ENCODE measurements around the gene HILPDA. TPM values are rescaled to one million over a fixed set of nuclear protein-coding genes. Genes with fewer than 3 reads are reported as not detected.
A peak's percentile ranks its signal among the peaks of the same experiment; 100 is the strongest.
"Not testable (repeated sequence)": the region's sequence is repeated elsewhere in the genome, so short reads cannot be mapped to it uniquely, and the experiment has no call there.

HILPDA gene
- total and polyA plus RNA-seq, 2 experiments from 2014 or later = 38.5 to 57.5 TPM

DNA sequence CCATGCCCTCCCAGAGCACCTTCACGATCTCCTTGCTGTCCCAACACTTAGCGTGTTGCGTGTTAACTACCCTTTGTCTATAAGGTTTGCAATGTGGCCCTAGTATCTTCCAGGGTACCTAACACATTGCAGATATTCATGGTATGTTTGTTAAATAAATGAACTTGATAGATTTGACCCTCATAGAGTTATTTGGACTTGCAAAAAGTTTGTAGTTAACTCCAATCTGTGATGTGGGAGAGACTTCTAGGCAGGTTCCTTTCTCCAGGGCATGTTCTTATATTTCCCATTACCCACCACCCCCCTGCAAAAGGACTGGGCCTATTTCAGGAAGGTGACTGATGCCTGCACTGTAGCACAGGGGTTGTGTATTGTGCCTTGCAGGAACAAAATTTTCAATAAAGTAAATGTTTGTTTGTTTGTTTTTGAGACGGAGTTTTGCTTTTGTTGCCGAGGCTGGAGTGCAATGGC lies 612 bp downstream of the HILPDA start (continued):
- TF ChIP-seq, protein P1, sequence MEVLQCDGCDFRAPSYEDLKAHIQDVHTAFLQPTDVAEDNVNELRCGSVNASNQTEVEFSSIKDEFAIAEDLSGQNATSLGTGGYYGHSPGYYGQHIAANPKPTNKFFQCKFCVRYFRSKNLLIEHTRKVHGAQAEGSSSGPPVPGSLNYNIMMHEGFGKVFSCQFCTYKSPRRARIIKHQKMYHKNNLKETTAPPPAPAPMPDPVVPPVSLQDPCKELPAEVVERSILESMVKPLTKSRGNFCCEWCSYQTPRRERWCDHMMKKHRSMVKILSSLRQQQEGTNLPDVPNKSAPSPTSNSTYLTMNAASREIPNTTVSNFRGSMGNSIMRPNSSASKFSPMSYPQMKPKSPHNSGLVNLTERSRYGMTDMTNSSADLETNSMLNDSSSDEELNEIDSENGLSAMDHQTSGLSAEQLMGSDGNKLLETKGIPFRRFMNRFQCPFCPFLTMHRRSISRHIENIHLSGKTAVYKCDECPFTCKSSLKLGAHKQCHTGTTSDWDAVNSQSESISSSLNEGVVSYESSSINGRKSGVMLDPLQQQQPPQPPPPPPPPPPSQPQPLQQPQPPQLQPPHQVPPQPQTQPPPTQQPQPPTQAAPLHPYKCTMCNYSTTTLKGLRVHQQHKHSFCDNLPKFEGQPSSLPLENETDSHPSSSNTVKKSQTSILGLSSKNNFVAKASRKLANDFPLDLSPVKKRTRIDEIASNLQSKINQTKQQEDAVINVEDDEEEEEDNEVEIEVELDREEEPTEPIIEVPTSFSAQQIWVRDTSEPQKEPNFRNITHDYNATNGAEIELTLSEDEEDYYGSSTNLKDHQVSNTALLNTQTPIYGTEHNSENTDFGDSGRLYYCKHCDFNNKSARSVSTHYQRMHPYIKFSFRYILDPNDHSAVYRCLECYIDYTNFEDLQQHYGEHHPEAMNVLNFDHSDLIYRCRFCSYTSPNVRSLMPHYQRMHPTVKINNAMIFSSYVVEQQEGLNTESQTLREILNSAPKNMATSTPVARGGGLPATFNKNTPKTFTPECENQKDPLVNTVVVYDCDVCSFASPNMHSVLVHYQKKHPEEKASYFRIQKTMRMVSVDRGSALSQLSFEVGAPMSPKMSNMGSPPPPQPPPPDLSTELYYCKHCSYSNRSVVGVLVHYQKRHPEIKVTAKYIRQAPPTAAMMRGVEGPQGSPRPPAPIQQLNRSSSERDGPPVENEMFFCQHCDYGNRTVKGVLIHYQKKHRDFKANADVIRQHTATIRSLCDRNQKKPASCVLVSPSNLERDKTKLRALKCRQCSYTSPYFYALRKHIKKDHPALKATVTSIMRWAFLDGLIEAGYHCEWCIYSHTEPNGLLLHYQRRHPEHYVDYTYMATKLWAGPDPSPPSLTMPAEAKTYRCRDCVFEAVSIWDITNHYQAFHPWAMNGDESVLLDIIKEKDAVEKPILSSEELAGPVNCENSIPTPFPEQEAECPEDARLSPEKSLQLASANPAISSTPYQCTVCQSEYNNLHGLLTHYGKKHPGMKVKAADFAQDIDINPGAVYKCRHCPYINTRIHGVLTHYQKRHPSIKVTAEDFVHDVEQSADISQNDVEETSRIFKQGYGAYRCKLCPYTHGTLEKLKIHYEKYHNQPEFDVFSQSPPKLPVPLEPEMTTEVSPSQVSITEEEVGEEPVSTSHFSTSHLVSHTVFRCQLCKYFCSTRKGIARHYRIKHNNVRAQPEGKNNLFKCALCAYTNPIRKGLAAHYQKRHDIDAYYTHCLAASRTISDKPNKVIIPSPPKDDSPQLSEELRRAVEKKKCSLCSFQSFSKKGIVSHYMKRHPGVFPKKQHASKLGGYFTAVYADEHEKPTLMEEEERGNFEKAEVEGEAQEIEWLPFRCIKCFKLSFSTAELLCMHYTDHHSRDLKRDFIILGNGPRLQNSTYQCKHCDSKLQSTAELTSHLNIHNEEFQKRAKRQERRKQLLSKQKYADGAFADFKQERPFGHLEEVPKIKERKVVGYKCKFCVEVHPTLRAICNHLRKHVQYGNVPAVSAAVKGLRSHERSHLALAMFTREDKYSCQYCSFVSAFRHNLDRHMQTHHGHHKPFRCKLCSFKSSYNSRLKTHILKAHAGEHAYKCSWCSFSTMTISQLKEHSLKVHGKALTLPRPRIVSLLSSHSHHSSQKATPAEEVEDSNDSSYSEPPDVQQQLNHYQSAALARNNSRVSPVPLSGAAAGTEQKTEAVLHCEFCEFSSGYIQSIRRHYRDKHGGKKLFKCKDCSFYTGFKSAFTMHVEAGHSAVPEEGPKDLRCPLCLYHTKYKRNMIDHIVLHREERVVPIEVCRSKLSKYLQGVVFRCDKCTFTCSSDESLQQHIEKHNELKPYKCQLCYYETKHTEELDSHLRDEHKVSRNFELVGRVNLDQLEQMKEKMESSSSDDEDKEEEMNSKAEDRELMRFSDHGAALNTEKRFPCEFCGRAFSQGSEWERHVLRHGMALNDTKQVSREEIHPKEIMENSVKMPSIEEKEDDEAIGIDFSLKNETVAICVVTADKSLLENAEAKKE (CRISPR knock-in tag; IDR thresholded peaks at IDR 0.05) = no peak

DNA sequence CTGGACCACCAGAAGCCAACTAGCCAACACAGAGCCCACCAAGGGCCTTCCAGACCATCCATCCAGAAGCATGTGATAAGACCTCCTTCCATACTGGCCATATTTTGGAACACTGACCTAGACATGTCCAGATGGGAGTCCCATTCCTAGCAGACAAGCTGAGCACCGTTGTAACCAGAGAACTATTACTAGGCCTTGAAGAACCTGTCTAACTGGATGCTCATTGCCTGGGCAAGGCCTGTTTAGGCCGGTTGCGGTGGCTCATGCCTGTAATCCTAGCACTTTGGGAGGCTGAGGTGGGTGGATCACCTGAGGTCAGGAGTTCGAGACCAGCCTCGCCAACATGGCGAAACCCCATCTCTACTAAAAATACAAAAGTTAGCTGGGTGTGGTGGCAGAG lies 1.7 kb downstream of the HILPDA start:
- Histone ChIP-seq H4K20me1 (replicated peaks; ENCODE audit: insufficient read depth) (peaks cover 12% of the 10 kb centered on the region), H3K4me2 (peak overlapping the region; percentile 98), H3K4me1 (ENCODE audit: insufficient read depth) (peaks cover 42% of the 10 kb centered on the region), H3K79me2 (replicated peaks; ENCODE audit: insufficient read depth) (peaks cover 44% of the 10 kb centered on the region), H3K4me3 (peak overlapping the region; percentile 99; the same call in 1 of the 2 replicates)
- not testable (repeated sequence) for H3K27ac Mint-ChIP-seq; H3K27ac ChIP-seq (ENCODE audit: low read depth); H3K9me3 Mint-ChIP-seq; H3F3A ChIP-seq (replicated peaks; ENCODE audit: low read depth); DNase-seq (ENCODE audit: low spot score); H3K9me2 ChIP-seq (ENCODE audit: insufficient read depth); H2AFZ ChIP-seq; H3K27me3 ChIP-seq (ENCODE audit: insufficient read depth); H3K36me3 ChIP-seq (ENCODE audit: insufficient read depth); ATAC-seq
- Mint-ChIP-seq H3K4me3 (peak overlapping the region; percentile 93), H3K36me3 (ENCODE audit: low read depth) (peaks cover 31% of the 10 kb centered on the region), H3K27me3 (ENCODE audit: insufficient read depth, low read depth, poor library complexity) (peaks cover 22% of the 10 kb centered on the region), H3K4me1 (peaks cover 42% of the 10 kb centered on the region)

DNA sequence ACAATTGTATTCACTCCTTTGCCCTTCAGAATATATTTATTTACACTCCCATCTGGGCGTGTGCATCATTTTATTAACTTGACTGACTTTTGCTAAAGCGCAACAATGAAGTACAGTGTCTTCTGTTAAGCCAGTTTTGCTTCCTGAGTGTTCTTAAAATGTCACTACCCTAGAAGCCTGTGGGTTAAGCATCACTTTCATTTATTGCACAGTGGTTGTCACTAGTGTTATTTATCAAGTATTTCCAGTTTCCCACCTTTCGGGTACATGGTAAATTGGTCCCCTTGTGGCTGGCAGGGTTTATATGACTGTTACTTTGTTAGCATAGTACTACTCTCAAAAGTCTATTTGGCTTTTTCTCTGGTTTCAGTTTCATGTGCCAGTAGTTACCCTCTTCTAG lies 3.3 kb downstream of the HILPDA start:
- Mint-ChIP-seq H3K4me1 (peaks cover 36% of the 10 kb centered on the region), H3K27me3 (ENCODE audit: insufficient read depth, low read depth, poor library complexity) (peaks cover 20% of the 10 kb centered on the region), H3K36me3 (ENCODE audit: low read depth) (peaks cover 43% of the 10 kb centered on the region), H3K27ac (no peak overlapping the region), H3K9me3 (peaks cover 9% of the 10 kb centered on the region), H3K4me3 (no peak overlapping the region)
- H3K4me2 ChIP-seq = no peak overlapping the region
- H4K20me1 ChIP-seq (replicated peaks; ENCODE audit: insufficient read depth) = peaks cover 12% of the 10 kb centered on the region
- no peak overlapping the region for H3K27ac ChIP-seq (ENCODE audit: low read depth)
- ATAC-seq (no peak), DNase-seq (ENCODE audit: low spot score) (no peak)
- H3K79me2 ChIP-seq (replicated peaks; ENCODE audit: insufficient read depth) = peaks cover 47% of the 10 kb centered on the region
- peaks cover 7% of the 10 kb centered on the region; the same call in 1 of the 2 replicates for H3F3A ChIP-seq (replicated peaks; ENCODE audit: low read depth)
- H2AFZ ChIP-seq = no peak overlapping the region
- H3K4me1 ChIP-seq (ENCODE audit: insufficient read depth) = peaks cover 36% of the 10 kb centered on the region
- H3K27me3 ChIP-seq (ENCODE audit: insufficient read depth) = peaks cover 6% of the 10 kb centered on the region
- no peaks in the 10 kb centered on the region for H3K36me3 ChIP-seq (ENCODE audit: insufficient read depth)
- H3K4me3 ChIP-seq = no peak overlapping the region
- no peaks in the 10 kb centered on the region for H3K9me2 ChIP-seq (ENCODE audit: insufficient read depth)
- TF ChIP-seq ZNF114 (CRISPR knock-in tag; IDR thresholded peaks at IDR 0.05) (no peak), EZH2 (IDR thresholded peaks at IDR 0.05; ENCODE audit: low read depth, unreplicated experiment) (no peak), EZH2phosphoT487 (IDR thresholded peaks at IDR 0.05; ENCODE audit: unreplicated experiment) (no peak)
- TF ChIP-seq, protein P1 (CRISPR knock-in tag; IDR thresholded peaks at IDR 0.05) = no peak
